Prostate gland (tissue), 2 donors: Measurements from ENCODE around the gene IRS1. TPM values are rescaled to one million over a fixed set of nuclear protein-coding genes. Genes with fewer than 3 reads are reported as not detected.
A peak's percentile ranks its signal among the peaks of the same experiment; 100 is the strongest.

Experiments used
- DNase-seq: peaks from one replicate; pipeline ENCODE4 v3.0.0-alpha.2; 2019; ENCODE audit warnings: low spot score
- H3K27ac ChIP-seq, 2 donors: fragments of 200-600 bp; sonication (generic); 2 replicates each; pipeline ENCODE4 v1.5.1; 2017 to 2019
- H3K27me3 ChIP-seq: fragments of 200-600 bp; sonication (generic); replicated peaks from 2 replicates; pipeline ENCODE4 v1.5.1; 2019; ENCODE audit not compliant: insufficient read depth
- H3K36me3 ChIP-seq, 2 donors: fragments of 200-600 bp; sonication (generic); 1 replicate in 1 of 2; 2 replicates in 1 of 2; pipeline versions ENCODE4 v1.5.1 to v1.8.1; 2017 to 2019
- H3K4me1 ChIP-seq: fragments of 200-600 bp; sonication (generic); replicated peaks from 2 replicates; pipeline ENCODE4 v1.5.1; 2019
- H3K4me3 ChIP-seq, 2 donors: fragments of 200-600 bp; sonication (generic); 2 replicates each; pipeline ENCODE4 v1.5.1; 2017 to 2019
- H3K9me3 ChIP-seq: fragments of 200-600 bp; sonication (generic); 2 replicates; pipeline ENCODE4 v1.5.1; 2017
- CTCF ChIP-seq, 4 experiments: fragments of 200-600 bp in 2 of 4; fragments of 450-650 bp in 2 of 4; sonication (generic) in 2 of 4; IDR thresholded peaks; 1 replicate in 3 of 4; 2 replicates in 1 of 4; pipeline ENCODE4 v1.5.1; 2016 to 2019; ENCODE audit warnings: antibody characterized with exemption in 4 of 4, mild to moderate bottlenecking in 2 of 4, moderate library complexity in 2 of 4
- POLR2A ChIP-seq: fragments of 450-650 bp; IDR thresholded peaks from one replicate; pipeline ENCODE4 v1.6.1; 2016; ENCODE audit warnings: antibody characterized with exemption, mild to moderate bottlenecking
- POLR2AphosphoS5 ChIP-seq: sonication (generic); formaldehyde crosslinking; IDR thresholded peaks from one replicate; pipeline ENCODE4 v1.6.1; 2017; ENCODE audit warnings: antibody characterized with exemption
- WGBS: methylation state at CpG from one replicate; pipeline ENCODE4 v1.1.5; 2018; 5-methylcytosine and 5-hydroxymethylcytosine counted together
- intact Hi-C: fragments of 100-400 bp; cut with DNase I; formaldehyde crosslinking; loops from one replicate; pipeline ENCODE4 v1.14.2; 2022
- total RNA-seq, 2 donors: library from RNA; depleted of rRNA; stranded (reverse); fragments of >200 nt; gene quantifications; one replicate each; pipeline ENCODE4 v1.1.0, GENCODE V29; 2016

The IRS1 gene
- total RNA-seq, 2 donors from 2014 or later: 37.6 to 40.6 TPM

- no peaks in the 10 kb centered on the region for H3K4me1 ChIP-seq
- H3K36me3 ChIP-seq: no peaks in the 10 kb centered on the region
- no peaks in the 10 kb centered on the region for H3K27me3 ChIP-seq
- TF ChIP-seq POLR2AphosphoS5: peak; percentile 21
- no peak for TF ChIP-seq POLR2A
- TF ChIP-seq CTCF (IDR thresholded peaks at IDR 0.05): peak in 1 of 4 experiments; percentile 14
- H3K27ac ChIP-seq: peak overlapping the region; percentile 92 to 93
- no peaks in the 10 kb centered on the region for H3K9me3 ChIP-seq
- DNase-seq: peak; percentile 35
- intact Hi-C loops: loop anchor here (5.0 to 10.0 kb wide), 5 partner anchors 73 to 581 kb away; no protein-coding TSS in a partner anchor
- H3K4me3 ChIP-seq: peak overlapping the region; percentile 52 to 60
- WGBS: 35% methylated on average over 25 of the region's 26 CpGs
Measured at GRCh38 chr2:226795281-226796011, 4.2 kb downstream of the IRS1 start.

GRCh38 chr2:226794751-226795171 lies 4.9 kb downstream of the IRS1 start:
- intact Hi-C loops: loop anchor here (5.0 to 10.0 kb wide), 5 partner anchors 72 to 580 kb away; no protein-coding TSS in a partner anchor
- WGBS: 21% methylated on average over 9 of the region's 9 CpGs
- no peak for TF ChIP-seq CTCF (IDR thresholded peaks at IDR 0.05)
- TF ChIP-seq POLR2AphosphoS5: peak; percentile 33

GRCh38 chr2:226794196-226794661 lies 5.4 kb downstream of the IRS1 start:
- no peaks in the 10 kb centered on the region for H3K36me3 ChIP-seq
- TF ChIP-seq POLR2A (no peak), CTCF (IDR thresholded peaks at IDR 0.05) (no peak), POLR2AphosphoS5 (no peak)
- H3K9me3 ChIP-seq: no peaks in the 10 kb centered on the region
- H3K27ac ChIP-seq: peak overlapping the region; percentile 92 to 93
- no peaks in the 10 kb centered on the region for H3K27me3 ChIP-seq
- intact Hi-C loops: loop anchor here (10.0 kb wide), 2 partner anchors 139 to 579 kb away; no protein-coding TSS in a partner anchor
- H3K4me1 ChIP-seq: no peaks in the 10 kb centered on the region
- H3K4me3 ChIP-seq: peak overlapping the region; percentile 52 to 60
- no peak for DNase-seq
- WGBS: 9% methylated on average over 4 of the region's 4 CpGs

More at GRCh38 chr2:226794751-226795171, 4.9 kb downstream of the IRS1 start:
- Histone ChIP-seq H3K9me3 (no peaks in the 10 kb centered on the region), H3K27me3 (no peaks in the 10 kb centered on the region), H3K4me1 (no peaks in the 10 kb centered on the region), H3K27ac (peak overlapping the region; percentile 92 to 93), H3K36me3 (no peaks in the 10 kb centered on the region), H3K4me3 (peak overlapping the region; percentile 52 to 60)
- DNase-seq: peak; percentile 30

GRCh38 chr2:226793646-226794045 lies 6.0 kb downstream of the IRS1 start:
- H3K4me1 ChIP-seq: no peaks in the 10 kb centered on the region
- intact Hi-C loops: loop anchor here (10.0 kb wide), 2 partner anchors 139 to 579 kb away; no protein-coding TSS in a partner anchor
- 11% methylated on average over 2 of the region's 2 CpGs for WGBS
- H3K9me3 ChIP-seq: no peaks in the 10 kb centered on the region
- no peaks in the 10 kb centered on the region for H3K27me3 ChIP-seq
- H3K27ac ChIP-seq: peak overlapping the region; percentile 92 to 93
- H3K36me3 ChIP-seq: no peaks in the 10 kb centered on the region
- DNase-seq: no peak
- peak overlapping the region; percentile 52 to 60 for H3K4me3 ChIP-seq
- TF ChIP-seq POLR2AphosphoS5 (no peak), POLR2A (no peak), CTCF (IDR thresholded peaks at IDR 0.05) (no peak)
